Measurements from ENCODE around the gene LRRC7.

The LRRC7 gene

GRCh38 chr1:69913977-69914376, 346.3 kb downstream of the LRRC7 start:
- TF ChIP-seq EZH2 (optimal IDR thresholded peaks at IDR 0.05; ENCODE audit: low read depth, low read length) (no peak), EZH2phosphoT487 (IDR thresholded peaks at IDR 0.05; ENCODE audit: low read length) (no peak), CTCF (IDR thresholded peaks at IDR 0.05; ENCODE audit: low read length) (no peak)
- H3K4me1 ChIP-seq (ENCODE audit: low read length) = no peaks in the 10 kb centered on the region
- no peaks in the 10 kb centered on the region for H3K9me3 ChIP-seq (replicated peaks; ENCODE audit: insufficient read depth, low read length)
- H2AFZ ChIP-seq (ENCODE audit: low read length) = no peak overlapping the region
- no peaks in the 10 kb centered on the region for H3K36me3 ChIP-seq (replicated peaks; ENCODE audit: insufficient read depth, low read length)
- no peak overlapping the region for H3K9ac ChIP-seq (ENCODE audit: low read length)
- H3K27me3 ChIP-seq (replicated peaks; ENCODE audit: insufficient read depth, low read length) = no peaks in the 10 kb centered on the region
- no peaks in the 10 kb centered on the region for H3K79me2 ChIP-seq (ENCODE audit: low read length)
- no peaks in the 10 kb centered on the region for H3F3A ChIP-seq (ENCODE audit: insufficient read depth, low read length)
- H3K9me2 ChIP-seq (replicated peaks; ENCODE audit: insufficient read depth, low read length) = no peaks in the 10 kb centered on the region
- H4K20me1 ChIP-seq (ENCODE audit: insufficient read depth, low read length) = no peaks in the 10 kb centered on the region
- H3K4me3 ChIP-seq (ENCODE audit: low read length) = no peak overlapping the region
- H3K27ac ChIP-seq (ENCODE audit: low read length) = no peak overlapping the region
- H3K4me2 ChIP-seq (ENCODE audit: low read depth, low read length) = no peak overlapping the region
- no peak for DNase-seq

- Histone ChIP-seq H4K20me1 (ENCODE audit: insufficient read depth, low read length) (no peaks in the 10 kb centered on the region), H3K4me2 (ENCODE audit: low read depth, low read length) (no peak overlapping the region), H3F3A (ENCODE audit: insufficient read depth, low read length) (no peaks in the 10 kb centered on the region), H3K36me3 (replicated peaks; ENCODE audit: insufficient read depth, low read length) (no peaks in the 10 kb centered on the region), H3K9ac (ENCODE audit: low read length) (no peak overlapping the region), H3K4me1 (ENCODE audit: low read length) (no peaks in the 10 kb centered on the region), H3K27ac (ENCODE audit: low read length) (no peak overlapping the region), H3K27me3 (replicated peaks; ENCODE audit: insufficient read depth, low read length) (no peaks in the 10 kb centered on the region), H3K9me3 (replicated peaks; ENCODE audit: insufficient read depth, low read length) (no peaks in the 10 kb centered on the region), H3K79me2 (ENCODE audit: low read length) (no peaks in the 10 kb centered on the region), H2AFZ (ENCODE audit: low read length) (no peak overlapping the region), H3K9me2 (replicated peaks; ENCODE audit: insufficient read depth, low read length) (no peaks in the 10 kb centered on the region), H3K4me3 (ENCODE audit: low read length) (no peak overlapping the region)
- no peak for DNase-seq
- no peak for TF ChIP-seq EZH2 (optimal IDR thresholded peaks at IDR 0.05; ENCODE audit: low read depth, low read length)
- no peak for TF ChIP-seq EZH2phosphoT487 (IDR thresholded peaks at IDR 0.05; ENCODE audit: low read length)
- no peak for TF ChIP-seq CTCF (IDR thresholded peaks at IDR 0.05; ENCODE audit: low read length)
Measured at GRCh38 chr1:69914976-69915765, 347.4 kb downstream of the LRRC7 start.

- Histone ChIP-seq H3K9me3 (replicated peaks; ENCODE audit: insufficient read depth, low read length) (no peaks in the 10 kb centered on the region), H3K9me2 (replicated peaks; ENCODE audit: insufficient read depth, low read length) (no peaks in the 10 kb centered on the region), H4K20me1 (ENCODE audit: insufficient read depth, low read length) (no peaks in the 10 kb centered on the region), H3K27me3 (replicated peaks; ENCODE audit: insufficient read depth, low read length) (no peaks in the 10 kb centered on the region), H3K79me2 (ENCODE audit: low read length) (no peaks in the 10 kb centered on the region), H3K27ac (ENCODE audit: low read length) (no peak overlapping the region), H3K4me3 (ENCODE audit: low read length) (no peak overlapping the region), H2AFZ (ENCODE audit: low read length) (no peak overlapping the region), H3K4me2 (ENCODE audit: low read depth, low read length) (no peak overlapping the region), H3F3A (ENCODE audit: insufficient read depth, low read length) (no peaks in the 10 kb centered on the region), H3K4me1 (ENCODE audit: low read length) (no peaks in the 10 kb centered on the region), H3K36me3 (replicated peaks; ENCODE audit: insufficient read depth, low read length) (no peaks in the 10 kb centered on the region), H3K9ac (ENCODE audit: low read length) (no peak overlapping the region)
- no peak for TF ChIP-seq EZH2 (optimal IDR thresholded peaks at IDR 0.05; ENCODE audit: low read depth, low read length)
- no peak for TF ChIP-seq CTCF (IDR thresholded peaks at IDR 0.05; ENCODE audit: low read length)
- no peak for TF ChIP-seq EZH2phosphoT487 (IDR thresholded peaks at IDR 0.05; ENCODE audit: low read length)
- DNase-seq = no peak
Measured at GRCh38 chr1:69919129-69919921, 351.6 kb downstream of the LRRC7 start.
